T1000 (cell line): ENCODE data around the gene FAM221B.

Experiments used
- DNase-seq: peaks from one replicate; lab custom pipeline; 2025; ENCODE audit warnings: mixed read lengths; lab: John Stamatoyannopoulos, UW

FAM221B gene

DNA sequence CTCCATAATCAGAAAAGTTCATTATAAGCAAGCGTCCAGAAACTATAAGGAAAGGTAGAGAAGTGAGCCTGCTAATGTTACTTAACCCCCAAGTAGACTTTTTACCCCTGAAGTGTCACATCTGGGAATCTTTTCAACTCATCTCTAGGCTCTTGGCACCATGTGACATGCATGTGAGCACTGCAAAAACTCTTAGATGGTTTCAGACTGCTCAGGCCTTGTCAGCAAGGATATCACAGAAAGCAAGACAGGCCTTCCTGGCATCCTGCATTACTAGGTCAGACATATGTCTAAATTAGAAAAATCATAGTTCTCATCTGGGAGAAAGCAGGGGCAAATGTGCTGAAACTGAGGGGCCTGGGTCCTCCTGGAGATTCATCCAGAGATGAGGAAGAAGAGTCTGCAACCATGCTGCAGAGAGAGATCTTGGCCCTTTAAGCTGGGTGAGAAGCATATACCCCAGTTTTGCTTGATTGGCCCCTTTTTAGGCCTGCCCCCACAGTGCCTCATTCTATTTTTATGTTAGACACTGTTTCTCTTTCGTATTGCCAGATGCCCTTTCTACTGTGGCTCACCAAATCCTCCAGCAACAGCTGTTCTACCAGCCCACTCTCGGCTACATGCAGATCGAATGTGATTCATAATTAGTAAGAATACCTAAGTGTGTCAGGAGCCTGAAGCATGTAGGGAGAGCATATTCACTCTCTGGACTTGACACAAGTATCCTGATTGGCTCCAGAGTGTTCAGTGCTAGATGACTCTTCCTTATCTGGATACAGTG is 19.4 kb upstream of the FAM221B start:
- DNase-seq, result no peak

GRCh38 chr9:35845824-35846771 is 17.6 kb upstream of the FAM221B start:
- DNase-seq, result no peak

- no peak for DNase-seq
These were observed 16.2 kb upstream of the FAM221B start for GRCh38 chr9:35844628-35845270.

GRCh38 chr9:35842795-35843194 is 14.3 kb upstream of the FAM221B start:
- DNase-seq, result no peak

DNA sequence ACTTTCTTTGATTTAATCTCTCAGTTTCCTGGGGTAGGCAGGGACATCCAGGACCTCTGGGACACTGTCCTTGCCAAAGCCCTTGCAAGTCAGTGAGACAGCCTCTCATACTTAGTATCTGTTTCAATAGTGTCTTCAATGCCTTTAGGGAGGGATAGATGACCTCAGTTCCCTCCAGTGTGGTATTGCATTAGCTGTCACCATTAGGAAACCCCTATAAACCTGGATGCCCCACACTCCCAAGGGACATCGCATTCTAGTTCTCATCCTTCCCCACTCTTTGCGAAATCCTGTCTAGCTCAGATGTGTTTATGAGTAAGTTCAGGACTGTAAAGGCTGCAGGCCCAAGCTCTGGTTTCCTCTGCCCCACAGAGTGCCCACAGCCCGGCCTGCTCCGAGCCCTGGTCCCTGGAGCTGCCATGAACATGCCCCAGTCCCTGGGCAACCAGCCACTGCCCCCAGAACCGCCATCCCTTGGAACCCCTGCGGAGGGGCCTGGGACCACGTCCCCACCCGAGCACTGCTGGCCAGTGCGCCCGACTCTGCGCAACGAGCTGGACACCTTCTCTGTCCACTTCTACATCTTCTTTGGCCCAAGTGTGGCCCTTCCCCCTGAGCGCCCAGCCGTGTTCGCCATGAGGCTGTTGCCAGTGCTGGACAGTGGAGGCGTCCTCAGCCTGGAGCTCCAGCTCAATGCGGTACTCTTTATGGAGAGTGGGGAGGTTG is 13.7 kb upstream of the FAM221B start:
- DNase-seq, result no peak

GRCh38 chr9:35841645-35841900 is 13.0 kb upstream of the FAM221B start:
- no peak for DNase-seq

DNA sequence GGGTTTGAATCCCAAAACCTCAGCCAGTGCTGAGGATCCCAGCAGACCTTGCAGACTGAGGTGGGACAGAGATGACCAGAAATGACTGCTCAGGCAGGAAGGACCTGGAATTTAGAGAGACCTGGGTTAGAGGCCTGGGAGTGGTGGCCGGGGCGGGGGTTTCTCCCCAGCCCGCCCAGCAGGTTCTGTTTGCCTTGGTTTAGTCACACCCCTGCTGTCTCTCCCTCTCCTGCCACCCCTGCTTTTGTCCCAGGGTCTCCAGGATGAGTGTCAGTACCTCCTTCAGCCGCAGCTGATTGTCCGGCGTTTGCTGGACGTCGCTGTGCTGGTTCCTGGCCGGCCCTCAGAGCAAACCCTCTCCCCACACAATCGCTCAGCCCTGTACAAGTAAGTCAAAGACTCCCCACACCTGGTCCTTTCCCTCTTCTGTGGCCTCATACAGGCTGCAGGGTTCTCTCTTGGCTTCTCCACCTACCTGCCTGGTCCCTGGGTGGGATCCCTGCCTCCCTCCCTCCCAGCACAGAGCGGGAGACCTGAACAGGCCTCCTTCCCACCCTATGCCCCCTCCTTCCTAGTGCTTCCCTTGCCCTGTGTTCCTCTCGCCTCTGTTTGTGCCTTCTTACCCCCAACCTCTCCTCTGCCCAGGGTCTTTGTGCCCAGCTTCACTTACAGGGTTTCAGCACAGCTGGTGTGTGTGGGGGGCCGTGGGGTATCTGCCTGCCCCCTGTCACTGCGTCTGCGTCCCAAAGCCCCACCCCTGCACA is 12.5 kb upstream of the FAM221B start:
- DNase-seq, result no peak

DNA sequence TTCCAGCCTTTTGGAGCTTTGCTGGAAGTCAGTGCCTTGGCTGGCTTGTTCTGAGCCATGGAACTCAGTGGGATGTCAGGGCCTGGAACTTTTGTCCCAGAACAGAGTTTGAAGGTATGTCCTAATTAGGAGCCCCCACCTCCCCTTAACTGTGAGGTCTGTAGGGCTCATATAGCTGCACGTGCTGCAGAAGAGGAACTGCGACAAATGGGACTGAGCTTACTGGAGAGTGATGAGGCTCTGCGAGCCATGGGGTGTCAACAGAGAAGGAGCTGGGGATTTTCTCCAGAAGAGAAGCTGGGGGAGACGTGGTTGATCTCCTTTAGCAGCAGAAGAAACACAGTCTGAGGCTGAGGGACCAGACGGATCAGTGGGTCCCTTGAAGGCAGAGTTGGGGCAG is 11.4 kb upstream of the FAM221B start:
- DNase-seq, result no peak

- DNase-seq, result no peak
These were observed 8.1 kb upstream of the FAM221B start for GRCh38 chr9:35836595-35836994.

DNA sequence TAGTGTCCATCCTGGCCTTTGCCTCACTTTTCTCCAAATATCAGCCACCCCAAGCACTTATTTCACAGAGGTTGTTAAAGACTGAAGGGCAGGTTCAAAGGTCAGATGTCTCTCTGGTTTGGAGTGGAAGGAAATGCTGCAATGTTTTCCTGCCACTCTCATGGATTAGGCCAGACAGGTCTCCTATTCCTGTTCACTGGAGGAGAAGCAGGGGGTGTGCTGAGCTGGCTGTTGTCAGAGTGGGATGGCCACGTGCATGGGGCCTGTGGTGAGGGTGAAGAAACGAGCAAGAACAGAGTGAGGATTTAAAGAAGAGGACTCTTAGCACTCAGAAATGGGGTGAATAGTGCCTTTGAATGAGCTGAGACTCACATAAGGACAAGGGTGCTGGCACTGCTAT is 7.2 kb upstream of the FAM221B start:
- no peak for DNase-seq

DNA sequence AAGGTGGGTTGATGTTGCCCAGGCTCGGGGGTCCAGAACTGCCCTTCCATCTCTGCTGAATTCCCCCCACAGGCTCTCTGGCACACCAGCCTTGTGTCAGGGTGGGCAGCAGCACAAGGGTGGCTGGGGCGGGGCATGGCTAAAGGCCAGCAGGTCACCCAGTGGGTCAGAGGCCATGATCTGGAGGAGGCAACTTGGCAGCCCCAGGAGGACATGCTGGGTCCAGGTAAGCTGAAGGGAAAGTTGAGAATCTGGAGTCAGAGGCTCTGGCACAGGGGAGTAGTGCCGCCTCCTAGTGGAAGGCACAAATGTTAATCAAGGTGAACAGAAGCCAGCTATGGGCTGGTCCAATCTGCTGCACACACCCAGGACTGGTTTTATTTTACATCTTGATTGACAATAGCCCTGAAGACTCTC is 6.7 kb upstream of the FAM221B start:
- DNase-seq, result no peak

- DNase-seq, result no peak
These were observed 6.0 kb upstream of the FAM221B start for GRCh38 chr9:35834260-35835215.

DNA sequence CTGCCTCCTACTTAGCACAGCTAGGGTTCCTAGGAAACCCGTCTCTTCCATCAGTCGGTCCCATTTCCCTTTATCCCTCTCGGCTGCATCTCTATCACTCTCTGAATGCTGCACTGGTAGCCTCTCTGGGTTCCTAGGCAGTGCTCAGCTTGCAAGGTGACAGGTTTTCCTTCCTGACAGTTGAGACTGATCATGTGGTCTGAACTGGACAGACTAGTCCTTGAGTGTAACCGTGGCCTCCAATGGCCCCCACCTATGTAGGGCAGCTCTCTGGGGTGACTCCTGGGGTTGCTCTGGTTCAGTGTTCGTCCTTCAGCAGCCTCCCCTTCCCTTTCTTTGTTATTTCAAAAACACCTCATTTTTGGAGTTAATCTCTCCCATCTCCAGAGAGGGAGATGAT is 4.3 kb upstream of the FAM221B start:
- no peak for DNase-seq

GRCh38 chr9:35831040-35831439 is 2.5 kb upstream of the FAM221B start:
- DNase-seq, result no peak

DNA sequence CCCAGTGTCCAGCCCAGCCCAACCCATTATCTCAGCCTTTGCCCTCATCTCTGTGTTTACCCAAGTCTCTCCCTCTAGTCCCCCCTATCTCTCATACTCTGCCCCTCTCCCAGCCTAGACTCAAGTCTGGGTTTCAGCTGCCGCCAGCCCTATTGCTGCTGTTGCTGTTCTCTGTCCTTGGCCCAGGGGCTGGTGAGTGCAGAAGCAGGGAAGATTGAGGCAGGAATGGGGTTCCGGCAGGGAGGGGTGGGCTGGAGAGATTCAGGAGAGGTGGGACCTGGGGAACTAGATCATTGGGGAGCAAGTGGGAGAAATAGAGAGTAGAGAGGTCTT is 1.2 kb upstream of the FAM221B start:
- DNase-seq, result no peak

DNA sequence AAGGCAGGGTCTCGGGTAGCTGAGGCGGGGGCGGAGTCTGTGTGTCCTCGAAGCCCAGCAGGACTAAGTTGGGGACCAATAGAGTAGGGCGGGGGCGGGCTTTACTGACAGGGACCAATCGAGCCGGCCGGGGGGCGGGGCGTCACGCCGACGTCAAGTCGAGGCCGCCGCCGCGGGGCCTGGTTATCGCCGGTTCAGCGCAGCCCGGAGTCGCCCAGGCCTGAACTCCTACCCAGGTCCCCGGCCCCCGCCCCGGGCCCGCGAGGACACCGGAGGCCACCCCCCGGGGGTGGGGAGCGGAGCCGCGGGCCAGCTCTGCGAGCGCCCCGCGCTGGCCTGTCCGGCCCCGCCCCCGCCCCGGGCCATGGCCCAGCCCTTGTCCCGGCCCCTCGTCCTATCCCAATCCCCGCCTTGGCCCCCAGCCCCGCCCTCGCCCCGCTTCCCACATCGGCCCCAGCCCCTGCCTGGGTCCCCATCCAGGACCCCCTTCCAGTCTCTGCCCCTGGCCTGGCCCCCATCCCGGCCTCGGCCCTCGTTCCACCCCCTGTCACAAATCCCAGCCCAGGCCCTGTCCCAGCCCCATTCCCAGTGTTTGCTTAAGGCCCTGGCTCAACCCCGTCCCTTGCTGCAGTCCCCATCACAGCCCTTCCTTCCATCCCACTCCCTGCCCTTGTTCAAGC is 692 bp upstream of the FAM221B start, which contains the start of gene TMEM8B:
TMEM8B (plus strand) TSS at position 145 of the 680 bp plus-strand sequence; CDS start at position 365, 220 bp downstream.
- peak; percentile 75 for DNase-seq

DNA sequence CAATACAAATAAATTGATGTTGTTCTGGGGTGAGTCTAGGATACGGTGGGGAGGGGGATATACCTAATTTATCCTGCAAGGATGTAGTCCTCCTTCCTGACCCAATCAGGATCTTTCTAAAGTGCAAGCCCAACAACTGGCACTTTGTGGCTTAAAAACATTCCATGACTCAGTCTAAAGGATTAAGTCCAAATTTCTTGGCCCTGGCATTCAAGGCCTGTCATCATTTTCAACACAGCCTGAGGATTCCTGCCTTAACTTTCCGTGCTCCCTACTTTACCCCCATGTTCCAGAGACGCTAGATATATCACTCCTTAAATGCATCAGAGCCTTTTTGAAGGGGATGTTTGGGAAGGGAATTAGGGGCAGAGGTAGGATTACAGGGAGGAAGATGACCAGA is 1.0 kb downstream of the FAM221B start:
- DNase-seq, result no peak

DNA sequence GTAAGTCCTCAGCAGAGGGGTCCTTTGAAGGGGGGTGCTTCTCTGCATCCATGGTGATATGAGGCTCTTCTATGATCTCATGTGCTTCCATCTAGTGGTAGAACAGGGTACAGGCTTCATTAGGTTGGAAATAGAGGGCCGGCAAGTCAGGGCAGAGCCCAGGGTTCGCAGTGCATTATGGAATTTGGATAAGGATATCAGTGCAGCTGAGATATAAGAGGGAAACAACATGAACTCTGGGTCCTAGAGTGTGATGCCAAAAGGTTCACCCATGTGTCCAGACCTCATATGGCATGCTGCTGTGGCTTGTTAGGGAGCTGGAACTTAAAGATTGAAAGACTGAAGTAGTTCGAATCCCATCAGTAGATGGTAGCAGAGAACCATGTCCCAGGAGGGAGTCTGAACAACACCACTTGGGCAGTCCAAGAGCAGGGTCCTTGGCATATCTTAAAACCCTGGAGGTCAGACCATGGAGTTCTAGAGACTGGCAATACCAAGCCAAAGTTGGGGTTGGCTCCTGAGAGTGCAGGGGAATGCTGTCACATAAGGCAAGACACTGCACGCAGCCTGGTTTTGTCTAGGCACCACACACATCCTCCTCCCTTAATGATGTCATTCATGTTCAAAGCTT is 2.3 kb downstream of the FAM221B start:
- no peak for DNase-seq

GRCh38 chr9:35822926-35823325 is 5.6 kb downstream of the FAM221B start:
- DNase-seq, result no peak
